Skeletal muscle tissue (tissue), 4 donors: Measurements from ENCODE around the gene FADS2. TPM values are rescaled to one million over a fixed set of nuclear protein-coding genes. Genes with fewer than 3 reads are reported as not detected.
A peak's percentile ranks its signal among the peaks of the same experiment; 100 is the strongest.

Source experiments
- H3K27ac ChIP-seq: one replicate; pipeline ENCODE4 v1.7.0; 2013; ENCODE audit warnings: mild to moderate bottlenecking, low read depth, low read length, inconsistent platforms
- H3K27me3 ChIP-seq, 3 donors: one replicate each; pipeline ENCODE4 v1.7.0; 2013; ENCODE audit warnings: low read length in 3 of 3; ENCODE audit not compliant: control insufficient read depth in 3 of 3, insufficient read depth in 3 of 3
- H3K36me3 ChIP-seq, 3 donors: one replicate each; pipeline ENCODE4 v1.7.0; 2013; ENCODE audit warnings: low read length in 3 of 3; ENCODE audit not compliant: control insufficient read depth in 3 of 3, insufficient read depth in 3 of 3
- H3K4me1 ChIP-seq, 3 donors: one replicate each; pipeline ENCODE4 v1.7.0; 2013; ENCODE audit warnings: low read length in 3 of 3, mild to moderate bottlenecking in 3 of 3; ENCODE audit not compliant: control insufficient read depth in 3 of 3, insufficient read depth in 3 of 3
- H3K4me3 ChIP-seq, 3 donors: one replicate each; pipeline ENCODE4 v1.7.0; 2013; ENCODE audit warnings: low read length in 3 of 3
- H3K9ac ChIP-seq, 3 donors: one replicate each; pipeline ENCODE4 v1.7.0; 2013; ENCODE audit warnings: low read length in 3 of 3, mild to moderate bottlenecking in 3 of 3, moderate library complexity in 2 of 3, low read depth in 1 of 3
- H3K9me3 ChIP-seq, 3 donors: one replicate each; pipeline ENCODE4 v1.7.0; 2013; ENCODE audit warnings: low read length in 3 of 3; ENCODE audit not compliant: control insufficient read depth in 3 of 3
- total RNA-seq: library from RNA; depleted of rRNA; stranded (reverse); fragments of >200 nt; gene quantifications from one replicate; pipeline ENCODE4 v1.2.3, GENCODE V29; 2014
- donor health status: Osteomylitis.

FADS2 gene
- total RNA-seq, 1 donor from 2014 or later, result 41.2 TPM

DNA sequence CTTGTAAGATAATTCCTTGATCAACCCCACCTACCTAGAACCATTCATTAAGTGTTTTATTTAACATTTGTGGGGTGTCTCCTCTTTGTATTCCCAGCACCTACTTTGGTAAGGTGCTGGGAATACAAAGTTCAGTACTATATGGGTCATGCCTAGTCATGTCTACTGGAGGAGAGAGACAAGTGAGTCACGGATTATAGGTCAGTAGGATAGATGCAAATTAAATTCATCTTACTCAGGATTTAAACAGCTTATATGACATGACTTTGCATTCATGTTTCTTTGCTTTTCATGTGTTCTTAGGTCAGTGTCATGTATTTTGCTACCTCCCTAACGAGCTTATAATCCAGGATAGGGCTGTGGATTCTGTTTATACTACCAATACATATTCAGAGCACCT lies 7.9 kb upstream of the FADS2 start:
- Histone ChIP-seq H3K27ac (no peak overlapping the region), H3K9me3 (no peaks in the 10 kb centered on the region), H3K9ac (no peak overlapping the region), H3K4me1 (peaks cover 15 to 20% (median 15%) of the 10 kb centered on the region in 3 donors), H3K4me3 (no peak overlapping the region), H3K27me3 (no peaks in the 10 kb centered on the region), H3K36me3 (no peaks in the 10 kb centered on the region)

DNA sequence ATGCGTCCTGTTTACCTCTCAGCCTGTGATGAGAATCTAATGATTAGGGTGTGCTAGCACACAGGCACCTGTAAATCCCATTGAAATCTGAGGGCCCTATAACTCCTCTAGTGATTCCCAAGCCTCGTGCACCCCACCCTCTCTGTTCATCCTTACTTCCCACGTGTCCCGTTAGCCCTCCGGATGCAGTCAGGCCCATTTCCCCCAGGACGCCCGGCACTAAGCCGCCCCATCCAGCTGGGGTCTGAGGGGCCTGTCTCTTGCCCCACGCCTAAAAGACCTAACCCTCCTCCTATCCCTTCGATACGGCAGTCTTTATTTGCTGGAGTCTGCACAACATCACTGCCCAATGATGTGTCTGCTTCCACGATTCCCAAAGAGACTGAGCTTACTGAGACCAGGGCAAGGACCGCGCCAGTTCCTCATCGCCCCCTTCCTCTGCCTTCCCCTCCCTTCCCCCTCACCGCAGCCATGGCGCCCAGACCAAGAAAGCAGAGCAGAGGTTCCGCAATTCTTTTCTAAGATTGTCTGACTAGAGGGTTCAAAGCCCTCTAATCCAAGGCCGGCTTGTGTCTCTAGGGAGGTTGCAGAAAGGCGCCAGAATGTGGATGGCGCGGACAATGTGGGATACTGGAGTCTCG lies 1.1 kb upstream of the FADS2 start:
- peak overlapping the region; percentile 35 to 79 (median 69) for H3K4me3 ChIP-seq
- peak overlapping the region; percentile 53 to 69 (median 59) for H3K9ac ChIP-seq
- H3K4me1 ChIP-seq, result peaks cover 10 to 30% (median 27%) of the 10 kb centered on the region in 3 donors
- no peaks in the 10 kb centered on the region for H3K36me3 ChIP-seq
- H3K27ac ChIP-seq, result peak overlapping the region; percentile 76
- H3K27me3 ChIP-seq, result peaks cover 4 to 24% (median 16%) of the 10 kb centered on the region in 3 donors
- no peaks in the 10 kb centered on the region for H3K9me3 ChIP-seq

- Histone ChIP-seq H3K27ac (peak overlapping the region; percentile 76), H3K27me3 (peaks cover 12 to 31% (median 16%) of the 10 kb centered on the region in 3 donors), H3K9ac (peak overlapping the region; percentile 48 to 79 (median 72)), H3K9me3 (no peaks in the 10 kb centered on the region), H3K4me3 (peak overlapping the region; percentile 69 to 79 (median 73)), H3K4me1 (peaks cover 10 to 36% (median 35%) of the 10 kb centered on the region in 3 donors), H3K36me3 (peaks cover 0 to 3% (median 0%) of the 10 kb centered on the region in 3 donors)
Measured at GRCh38 chr11:61828379-61828628, 204 bp downstream of the FADS2 start.

DNA sequence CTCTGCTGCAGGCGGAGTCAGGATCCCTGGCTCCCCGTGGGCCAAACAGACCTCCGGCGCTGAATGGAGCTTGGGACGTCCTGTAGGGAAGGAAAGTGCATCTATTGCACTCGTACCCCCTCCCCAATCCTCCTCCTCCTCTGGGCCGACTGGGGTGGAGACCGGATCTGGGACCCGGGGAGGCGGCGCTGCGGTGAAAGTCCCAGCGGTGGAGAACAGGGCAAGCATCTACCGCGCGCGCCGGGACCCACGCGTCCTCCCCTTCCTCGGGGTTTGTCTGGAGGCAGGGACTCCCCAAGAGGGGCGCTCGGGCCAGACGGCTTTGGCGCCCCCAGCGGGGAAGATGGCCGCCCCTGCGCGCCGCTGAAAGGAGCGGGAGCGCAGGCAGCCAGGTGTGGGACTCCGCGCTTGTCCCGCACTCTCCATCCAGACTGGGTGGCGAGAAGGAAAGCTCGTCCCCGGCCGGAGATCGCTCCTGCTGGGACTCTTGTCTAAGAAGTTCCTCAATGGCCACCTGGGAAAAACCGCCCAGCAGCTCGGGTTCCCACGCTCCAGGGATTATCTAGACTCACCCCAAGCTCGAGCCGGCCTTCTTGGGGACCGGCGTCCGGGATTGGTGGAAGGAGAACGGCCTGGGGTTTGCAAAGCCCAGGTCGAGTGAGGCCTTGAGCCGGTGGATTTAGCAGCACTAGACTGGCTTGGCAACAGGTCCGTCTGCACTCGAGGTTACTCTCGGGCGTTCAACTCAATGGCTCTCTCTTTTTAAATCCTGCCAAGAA lies 718 bp downstream of the FADS2 start:
- Histone ChIP-seq H3K27me3 (peaks cover 12 to 31% (median 16%) of the 10 kb centered on the region in 3 donors), H3K27ac (peak overlapping the region; percentile 76), H3K4me3 (peak overlapping the region; percentile 69 to 79 (median 73)), H3K9me3 (no peaks in the 10 kb centered on the region), H3K4me1 (peaks cover 13 to 38% (median 37%) of the 10 kb centered on the region in 3 donors), H3K9ac (peak overlapping the region; percentile 48 to 79 (median 72)), H3K36me3 (peaks cover 0 to 3% (median 0%) of the 10 kb centered on the region in 3 donors)

- Histone ChIP-seq H3K9ac (peak overlapping the region in 2 of 3 donors; percentile 72 to 79), H3K36me3 (peaks cover 0 to 3% (median 0%) of the 10 kb centered on the region in 3 donors), H3K27me3 (peaks cover 12 to 31% (median 16%) of the 10 kb centered on the region in 3 donors), H3K4me1 (peaks cover 21 to 46% (median 45%) of the 10 kb centered on the region in 3 donors), H3K4me3 (peak overlapping the region; percentile 69 to 79 (median 73)), H3K27ac (peak overlapping the region; percentile 76), H3K9me3 (no peaks in the 10 kb centered on the region)
Measured at GRCh38 chr11:61829806-61830205, 1.7 kb downstream of the FADS2 start.

DNA sequence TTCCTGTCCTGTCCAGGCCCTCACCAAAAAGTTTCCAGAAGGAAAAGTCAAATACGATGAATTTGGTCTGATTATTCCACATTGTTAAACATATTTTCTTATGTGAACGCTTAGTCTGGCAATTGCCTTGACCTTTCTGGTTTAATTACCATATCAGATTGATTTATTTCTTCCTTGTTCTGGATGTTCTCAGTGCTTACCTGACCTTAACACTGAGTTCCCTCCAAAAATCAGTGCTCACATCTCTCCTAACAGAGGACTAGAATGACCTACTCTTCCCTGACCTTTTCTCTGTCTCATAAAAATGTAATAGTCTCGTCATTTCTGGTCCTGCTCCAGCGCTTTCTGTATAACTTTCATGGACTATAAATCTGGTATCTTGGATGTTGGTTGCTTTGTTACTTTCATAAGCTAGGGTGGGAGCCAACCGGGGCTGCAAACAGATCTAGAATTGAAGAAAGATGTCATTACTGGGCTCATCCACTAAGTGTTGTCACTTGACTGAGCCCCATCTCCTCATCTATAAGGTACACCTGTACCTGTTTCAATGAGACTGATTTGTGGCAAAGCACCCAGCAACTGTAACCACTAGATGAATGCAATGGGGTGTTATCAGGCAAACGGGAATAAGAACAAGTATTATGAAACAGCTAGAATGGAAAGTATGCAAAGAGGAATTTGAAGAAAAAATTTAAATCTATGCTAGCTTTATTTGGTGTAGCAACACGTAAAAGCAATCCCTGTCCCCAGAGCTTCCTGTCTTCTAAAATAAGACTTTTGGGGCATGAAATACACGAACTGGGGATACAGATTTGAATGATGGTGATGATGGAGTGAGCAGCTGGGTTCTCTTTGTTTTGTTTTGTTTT lies 2.4 kb downstream of the FADS2 start:
- Histone ChIP-seq H3K4me1 (peaks cover 21 to 50% (median 48%) of the 10 kb centered on the region in 3 donors), H3K27ac (peak overlapping the region; percentile 76), H3K9ac (no peak overlapping the region), H3K36me3 (peaks cover 0 to 3% (median 0%) of the 10 kb centered on the region in 3 donors), H3K4me3 (peak overlapping the region in 1 of 3 donors; percentile 73), H3K27me3 (peaks cover 12 to 31% (median 16%) of the 10 kb centered on the region in 3 donors), H3K9me3 (no peaks in the 10 kb centered on the region)

DNA sequence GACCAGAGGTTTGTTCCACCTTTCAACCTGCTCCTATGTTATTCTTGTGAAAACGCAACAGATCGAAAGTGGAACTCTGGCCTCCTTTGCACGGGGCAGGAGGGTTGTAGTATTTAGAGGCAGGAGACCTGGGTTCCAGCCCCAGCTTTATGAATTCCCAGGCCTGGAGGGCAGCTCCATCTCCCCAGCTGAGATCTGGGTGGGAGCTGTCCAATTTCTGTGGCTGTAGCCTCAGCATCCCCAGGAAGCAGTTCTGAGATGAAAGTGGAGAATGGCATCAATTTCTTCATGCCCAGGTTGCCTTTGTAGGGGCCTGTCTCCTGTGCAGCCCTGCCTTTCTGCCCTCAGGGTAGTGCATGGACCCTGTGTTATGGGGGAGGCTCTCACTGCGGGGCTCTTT lies 4.1 kb downstream of the FADS2 start:
- Histone ChIP-seq H3K9ac (no peak overlapping the region), H3K27me3 (peaks cover 12 to 26% (median 12%) of the 10 kb centered on the region in 3 donors), H3K9me3 (no peaks in the 10 kb centered on the region), H3K27ac (no peak overlapping the region), H3K4me1 (peaks cover 21 to 49% (median 44%) of the 10 kb centered on the region in 3 donors), H3K4me3 (no peak overlapping the region), H3K36me3 (peaks cover 0 to 3% (median 0%) of the 10 kb centered on the region in 3 donors)

- H3K9me3 ChIP-seq, result no peaks in the 10 kb centered on the region
- H3K27ac ChIP-seq, result no peak overlapping the region
- H3K27me3 ChIP-seq, result peaks cover 11 to 21% (median 12%) of the 10 kb centered on the region in 3 donors
- no peak overlapping the region for H3K9ac ChIP-seq
- H3K4me1 ChIP-seq, result peaks cover 21 to 47% (median 41%) of the 10 kb centered on the region in 3 donors
- peaks cover 0 to 3% (median 0%) of the 10 kb centered on the region in 3 donors for H3K36me3 ChIP-seq
- no peak overlapping the region for H3K4me3 ChIP-seq
Measured at GRCh38 chr11:61832754-61833153, 4.7 kb downstream of the FADS2 start.

DNA sequence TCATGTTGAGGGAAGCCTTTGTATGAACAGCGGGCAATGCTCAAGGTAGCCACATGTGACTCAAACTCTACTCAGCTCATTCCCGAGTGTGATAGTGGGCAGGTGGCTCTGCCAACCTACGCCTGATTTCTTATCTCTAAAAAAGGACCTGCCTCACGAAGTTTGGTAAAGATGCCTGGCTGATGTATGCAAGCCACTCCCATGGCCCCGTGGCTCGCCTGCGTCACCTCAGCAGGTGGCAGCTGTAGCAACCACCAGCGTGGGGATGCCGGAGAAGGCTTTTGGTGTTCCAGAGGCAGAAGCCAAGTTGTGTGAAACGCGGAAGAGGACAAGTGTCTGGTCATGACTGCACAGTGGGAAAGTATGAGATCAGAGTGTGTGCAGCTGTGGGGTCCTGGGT lies 5.4 kb downstream of the FADS2 start:
- Histone ChIP-seq H3K4me1 (peaks cover 17 to 43% (median 39%) of the 10 kb centered on the region in 3 donors), H3K27ac (no peak overlapping the region), H3K4me3 (no peak overlapping the region), H3K27me3 (peaks cover 7 to 17% (median 10%) of the 10 kb centered on the region in 3 donors), H3K9ac (no peak overlapping the region), H3K36me3 (peaks cover 0 to 4% (median under 1%) of the 10 kb centered on the region in 3 donors), H3K9me3 (no peaks in the 10 kb centered on the region)
